Cardiac muscle cell (in vitro differentiated cells and primary cell): ENCODE results near the gene HSPA12B. TPM values are rescaled to one million over a fixed set of nuclear protein-coding genes. Genes with fewer than 3 reads are reported as not detected.

Experiments used
- DNase-seq, 2 donors: peaks; one replicate each; pipeline versions ENCODE4 v3.0.0 to v3.0.0-alpha.2; 2010 to 2017; ENCODE audit warnings: low read depth in 1 of 2, low spot score in 1 of 2
- H3K27ac ChIP-seq: fragments of 200-600 bp; sonication (generic); 2 replicates; pipeline ENCODE4 v1.5.1; 2016
- H3K27me3 ChIP-seq: fragments of 200-600 bp; sonication (generic); 2 replicates; pipeline ENCODE4 v1.6.0; 2016; ENCODE audit warnings: control low read depth
- H3K36me3 ChIP-seq: fragments of 200-600 bp; sonication (generic); 2 replicates; pipeline ENCODE4 v1.5.1; 2016; ENCODE audit warnings: control low read depth
- H3K4me1 ChIP-seq: fragments of 200-600 bp; sonication (generic); 2 replicates; pipeline ENCODE4 v1.8.1; 2017; ENCODE audit warnings: low read depth, mild to moderate bottlenecking, mixed run types
- H3K4me3 ChIP-seq: fragments of 200-600 bp; sonication (generic); 2 replicates; pipeline ENCODE4 v1.5.1; 2016; ENCODE audit warnings: mild to moderate bottlenecking
- H3K9me3 ChIP-seq: fragments of 200-600 bp; sonication (generic); 2 replicates; pipeline ENCODE4 v1.5.1; 2017; ENCODE audit warnings: low read depth, mild to moderate bottlenecking, control low read depth
- CTCF ChIP-seq: IDR thresholded peaks from 2 replicates; pipeline ENCODE4 v1.5.1; 2012; ENCODE audit warnings: low read depth, mild to moderate bottlenecking, low read length
- polyA plus RNA-seq: library from polyadenylated mRNA; unstranded; fragments of >200 nt; fragmentation: Nextera tagmentation; extraction: Ambion mirVana; gene quantifications from 2 replicates; pipeline ENCODE4 v1.2.1, GENCODE V29; 2016
- total RNA-seq: library from RNA; depleted of rRNA; stranded (reverse); fragments of >200 nt; gene quantifications from 2 replicates; pipeline ENCODE4 v1.2.3, GENCODE V29; 2016

HSPA12B gene
- total and polyA plus RNA-seq, 2 experiments from 2014 or later = 0.92 TPM; not detected in 1

- Histone ChIP-seq H3K4me1 (no peaks in the 10 kb centered on the region), H3K36me3 (no peaks in the 10 kb centered on the region), H3K9me3 (no peaks in the 10 kb centered on the region), H3K27me3 (peaks cover 5% of the 10 kb centered on the region), H3K27ac (no peak overlapping the region), H3K4me3 (no peak overlapping the region)
- TF ChIP-seq CTCF = no peak
- no peak for DNase-seq
Observed at GRCh38 chr20:3719046-3719445, 13.4 kb upstream of the HSPA12B start.

GRCh38 chr20:3720068-3720467 lies 12.4 kb upstream of the HSPA12B start:
- H3K4me1 ChIP-seq = no peaks in the 10 kb centered on the region
- no peak for DNase-seq
- no peak for TF ChIP-seq CTCF
- H3K9me3 ChIP-seq = no peaks in the 10 kb centered on the region
- H3K4me3 ChIP-seq = no peak overlapping the region
- peaks cover 5% of the 10 kb centered on the region for H3K27me3 ChIP-seq
- H3K36me3 ChIP-seq = no peaks in the 10 kb centered on the region
- no peak overlapping the region for H3K27ac ChIP-seq

- no peaks in the 10 kb centered on the region for H3K4me1 ChIP-seq
- no peak overlapping the region for H3K27ac ChIP-seq
- H3K36me3 ChIP-seq = no peaks in the 10 kb centered on the region
- peaks cover 5% of the 10 kb centered on the region for H3K27me3 ChIP-seq
- no peaks in the 10 kb centered on the region for H3K9me3 ChIP-seq
- no peak for TF ChIP-seq CTCF
- H3K4me3 ChIP-seq = no peak overlapping the region
- no peak for DNase-seq
Observed at GRCh38 chr20:3720626-3721025, 11.9 kb upstream of the HSPA12B start.

- no peak overlapping the region for H3K4me3 ChIP-seq
- no peaks in the 10 kb centered on the region for H3K36me3 ChIP-seq
- no peaks in the 10 kb centered on the region for H3K9me3 ChIP-seq
- no peaks in the 10 kb centered on the region for H3K4me1 ChIP-seq
- no peak for TF ChIP-seq CTCF
- no peak overlapping the region for H3K27ac ChIP-seq
- DNase-seq = no peak
- H3K27me3 ChIP-seq = peaks cover 11% of the 10 kb centered on the region
Observed at GRCh38 chr20:3721912-3722311, 10.6 kb upstream of the HSPA12B start.

- Histone ChIP-seq H3K4me3 (no peak overlapping the region), H3K27me3 (peaks cover 16% of the 10 kb centered on the region), H3K27ac (no peak overlapping the region), H3K36me3 (no peaks in the 10 kb centered on the region), H3K4me1 (no peaks in the 10 kb centered on the region), H3K9me3 (no peaks in the 10 kb centered on the region)
- no peak for DNase-seq
- no peak for TF ChIP-seq CTCF
Observed at GRCh38 chr20:3723284-3723683, 9.2 kb upstream of the HSPA12B start.

- Histone ChIP-seq H3K9me3 (no peaks in the 10 kb centered on the region), H3K4me3 (no peak overlapping the region), H3K27me3 (peaks cover 17% of the 10 kb centered on the region), H3K36me3 (no peaks in the 10 kb centered on the region), H3K27ac (no peak overlapping the region), H3K4me1 (no peaks in the 10 kb centered on the region)
- no peak for TF ChIP-seq CTCF
- no peak for DNase-seq
Observed at GRCh38 chr20:3724356-3724755, 8.1 kb upstream of the HSPA12B start.
